HCT116 (cell line): ENCODE results near the gene BTN1A1. TPM values are rescaled to one million over a fixed set of nuclear protein-coding genes. Genes with fewer than 3 reads are reported as not detected.

Experiments
- total RNA-seq: library from RNA; stranded (reverse); gene quantifications from one replicate; pipeline ENCODE4 v1.2.1, GENCODE V29; 2021; ENCODE audit not compliant: unreplicated experiment

The BTN1A1 gene
- total RNA-seq, 1 experiment from 2014 or later = 0.32 TPM

Other genes with a start within 250 kb of the BTN1A1 start
- 14.1 TPM for gene BTN3A2, start 135.1 kb upstream of the BTN1A1 start, total RNA-seq
- gene BTN2A2, start 117.2 kb upstream of the BTN1A1 start, total RNA-seq = 15.4 TPM
- gene BTN3A1, start 98.0 kb upstream of the BTN1A1 start, total RNA-seq = 9.0 TPM
- 5.8 TPM for gene BTN3A3, start 59.8 kb upstream of the BTN1A1 start, total RNA-seq
- 11.2 TPM for gene BTN2A1, start 42.3 kb upstream of the BTN1A1 start, total RNA-seq
- gene HMGN4, start 38.1 kb downstream of the BTN1A1 start, total RNA-seq = 73.8 TPM
- 26.7 TPM for gene ABT1, start 96.7 kb downstream of the BTN1A1 start, total RNA-seq
- gene ZNF322, start 159.4 kb downstream of the BTN1A1 start, total RNA-seq = 22.9 TPM